D721Med (cell line): ENCODE results near the gene TMEM140.

ENCODE experiments used
- DNase-seq: peaks from one replicate; pipeline ENCODE4 v3.0.0; 2011; ENCODE audit warnings: low spot score; ENCODE audit not compliant: insufficient read length
- FAIRE-seq: peaks from 2 replicates; lab custom pipeline; 2011; peaks lifted over from hg19 to GRCh38; lab: Jason Lieb, UNC
- TF ChIP-seq, protein P1 (sequence below): IDR thresholded peaks from 2 replicates; pipeline ENCODE4 v1.5.1; 2012; ENCODE audit warnings: mild to moderate bottlenecking, control low read depth; ENCODE audit not compliant: insufficient read depth; ENCODE audit errors: missing control alignments

Gene TMEM140

DNA sequence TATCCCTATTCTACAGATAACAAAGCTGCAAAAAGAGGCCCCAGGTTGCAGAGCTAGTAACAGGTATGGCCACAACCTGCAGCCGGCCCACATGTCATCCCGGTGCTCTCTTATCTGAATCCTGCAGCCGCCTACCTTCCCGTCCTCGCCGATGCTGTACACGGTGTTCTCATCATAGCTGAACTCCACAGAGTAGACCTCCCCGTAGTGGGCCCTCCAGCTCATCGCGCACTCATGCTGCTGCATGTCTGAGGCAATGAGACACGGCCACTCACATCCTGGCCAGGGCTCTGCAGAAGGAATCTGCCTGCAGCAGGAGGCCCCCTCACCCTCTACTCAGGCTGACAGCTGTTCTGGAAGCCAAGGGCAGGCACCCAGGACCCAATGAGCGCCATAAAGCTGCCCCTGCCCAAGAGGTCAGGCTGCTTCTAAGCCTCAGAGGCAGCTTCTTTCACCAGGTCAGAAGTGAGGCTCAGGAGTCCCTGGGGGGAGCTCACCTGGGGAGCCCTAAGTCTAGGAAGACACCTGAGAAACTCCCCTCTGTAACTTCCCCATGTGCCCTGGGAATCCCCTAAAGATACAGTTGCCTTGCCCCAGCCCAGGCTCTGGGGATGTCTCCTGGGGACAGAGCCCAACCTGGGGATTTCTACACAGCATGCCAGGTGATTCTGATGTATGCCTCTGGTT is 40.6 kb downstream of the TMEM140 start:
- no peak for FAIRE-seq
- TF ChIP-seq, protein P1, sequence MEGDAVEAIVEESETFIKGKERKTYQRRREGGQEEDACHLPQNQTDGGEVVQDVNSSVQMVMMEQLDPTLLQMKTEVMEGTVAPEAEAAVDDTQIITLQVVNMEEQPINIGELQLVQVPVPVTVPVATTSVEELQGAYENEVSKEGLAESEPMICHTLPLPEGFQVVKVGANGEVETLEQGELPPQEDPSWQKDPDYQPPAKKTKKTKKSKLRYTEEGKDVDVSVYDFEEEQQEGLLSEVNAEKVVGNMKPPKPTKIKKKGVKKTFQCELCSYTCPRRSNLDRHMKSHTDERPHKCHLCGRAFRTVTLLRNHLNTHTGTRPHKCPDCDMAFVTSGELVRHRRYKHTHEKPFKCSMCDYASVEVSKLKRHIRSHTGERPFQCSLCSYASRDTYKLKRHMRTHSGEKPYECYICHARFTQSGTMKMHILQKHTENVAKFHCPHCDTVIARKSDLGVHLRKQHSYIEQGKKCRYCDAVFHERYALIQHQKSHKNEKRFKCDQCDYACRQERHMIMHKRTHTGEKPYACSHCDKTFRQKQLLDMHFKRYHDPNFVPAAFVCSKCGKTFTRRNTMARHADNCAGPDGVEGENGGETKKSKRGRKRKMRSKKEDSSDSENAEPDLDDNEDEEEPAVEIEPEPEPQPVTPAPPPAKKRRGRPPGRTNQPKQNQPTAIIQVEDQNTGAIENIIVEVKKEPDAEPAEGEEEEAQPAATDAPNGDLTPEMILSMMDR, result no peak
- DNase-seq, result no peak

DNA sequence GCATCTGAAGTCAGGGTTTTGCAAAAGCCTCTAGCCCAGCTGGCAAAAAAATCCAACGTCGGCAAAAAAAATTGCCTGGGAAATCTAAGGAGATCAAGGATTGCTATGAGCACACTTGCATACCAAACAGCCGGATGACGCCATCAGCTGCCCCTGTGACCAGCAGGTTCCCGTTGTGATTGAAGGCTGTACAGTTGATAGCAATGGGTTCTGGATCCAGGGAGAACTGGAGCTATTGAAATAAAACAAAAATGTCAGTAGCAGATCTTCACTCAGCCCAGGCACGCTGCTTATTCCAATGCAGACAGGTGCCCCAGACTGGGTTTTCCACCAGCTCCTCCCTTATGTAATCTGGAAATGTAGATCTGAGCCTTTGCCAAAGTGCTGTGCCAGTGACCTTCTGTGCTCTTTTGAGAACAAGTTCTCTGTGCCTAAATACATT is 41.4 kb downstream of the TMEM140 start:
- DNase-seq (no peak), FAIRE-seq (no peak)
- TF ChIP-seq, protein P1, result no peak

DNA sequence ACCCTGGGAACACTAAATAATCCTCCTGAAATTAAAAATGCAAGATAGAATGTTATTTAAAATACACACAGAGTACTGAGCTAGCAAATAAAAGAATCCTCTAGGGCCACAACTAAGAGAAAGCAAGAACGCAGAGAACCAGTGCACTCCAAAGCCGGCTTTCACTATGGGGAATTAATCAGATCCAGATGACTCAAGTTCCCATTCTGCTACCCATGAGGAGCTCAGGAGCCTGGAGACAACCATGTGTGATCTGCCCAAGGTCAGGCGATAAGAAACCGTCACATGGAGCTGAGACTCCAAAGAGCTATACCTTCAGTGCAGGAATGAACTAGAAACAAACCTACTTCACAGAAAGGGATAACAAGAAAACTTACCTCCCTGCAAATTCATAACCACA is 42.1 kb downstream of the TMEM140 start:
- DNase-seq (no peak), FAIRE-seq (no peak)
- TF ChIP-seq, protein P1, result no peak

DNA sequence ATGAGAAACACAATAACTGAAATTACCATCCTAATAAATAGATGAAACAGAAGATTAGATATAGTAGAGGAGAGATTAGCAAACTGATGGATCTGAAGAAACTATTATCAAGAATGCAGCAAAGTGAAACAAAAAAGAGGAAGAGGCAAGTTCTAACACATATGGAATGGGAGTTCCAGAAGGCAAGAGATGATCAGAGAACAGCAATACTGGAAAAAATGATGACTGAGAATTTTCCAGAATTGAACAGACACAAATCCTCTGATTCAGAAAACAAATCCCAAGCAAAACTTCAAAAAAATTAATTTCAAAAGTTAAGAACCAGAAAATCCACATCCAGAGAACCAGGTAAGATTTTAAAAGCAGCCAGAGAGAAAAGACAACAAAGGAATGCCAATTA is 42.8 kb downstream of the TMEM140 start:
- TF ChIP-seq, protein P1, result no peak
- no peak for FAIRE-seq
- DNase-seq, result no peak

DNA sequence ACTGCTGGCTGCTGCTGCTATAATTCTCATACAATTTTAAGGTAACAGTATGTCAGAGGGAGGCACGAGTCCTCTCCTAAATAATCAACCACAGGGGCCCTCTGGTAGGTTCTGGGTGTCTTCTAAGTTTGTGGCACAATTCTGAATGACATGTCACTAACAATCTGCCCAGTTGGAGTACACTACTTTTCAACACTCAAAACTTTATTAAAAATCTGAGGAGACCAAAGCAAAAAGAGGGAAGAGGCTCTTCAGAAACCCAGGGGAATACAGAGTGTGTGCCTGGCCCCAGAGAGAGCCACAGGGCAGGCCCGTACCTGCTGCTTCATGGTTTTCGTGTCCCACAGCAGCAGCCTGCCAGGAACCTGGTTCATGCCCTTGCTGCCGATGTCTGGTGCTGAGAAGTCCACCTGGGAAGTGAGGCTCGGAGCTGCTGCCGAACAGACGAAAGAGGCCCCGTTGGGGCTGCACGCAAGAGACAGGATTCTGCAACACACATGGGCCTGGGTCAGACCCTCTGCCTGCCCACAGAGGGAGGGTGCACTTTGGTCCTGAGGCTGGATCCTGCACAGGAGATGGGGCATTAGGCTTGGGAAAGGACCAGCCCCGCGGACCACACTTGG is 45.2 kb downstream of the TMEM140 start:
- TF ChIP-seq, protein P1, result no peak
- FAIRE-seq (no peak), DNase-seq (no peak)

DNA sequence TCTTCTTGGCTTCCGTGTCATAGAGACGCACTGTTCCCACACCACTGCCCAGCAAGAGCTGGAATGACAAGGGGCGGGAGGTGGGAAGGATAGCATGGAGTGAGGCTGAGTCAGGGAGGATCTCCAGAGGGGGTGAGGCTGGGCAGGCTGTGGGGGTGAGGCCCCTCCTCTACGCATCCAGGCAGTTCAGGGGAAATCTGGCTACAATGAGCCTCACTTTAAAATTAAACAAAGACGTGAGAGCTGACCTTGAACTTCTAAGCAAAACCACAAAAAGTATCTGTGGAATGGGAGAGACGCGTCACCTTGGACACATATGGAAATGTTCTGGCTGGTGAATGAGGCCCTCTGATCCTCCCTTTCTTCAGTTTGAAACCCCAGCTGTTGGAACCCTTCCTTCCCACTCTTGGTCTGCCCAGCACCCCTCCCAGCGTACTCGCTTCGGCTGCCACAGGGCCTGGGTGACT is 45.8 kb downstream of the TMEM140 start:
- TF ChIP-seq, protein P1, result no peak
- DNase-seq (no peak), FAIRE-seq (no peak)
